HG02623 (cell line): ENCODE data around the gene IQSEC3.
"Not testable (repeated sequence)": the region's sequence is repeated elsewhere in the genome, so short reads cannot be mapped to it uniquely, and the experiment has no call there.

Experiments
- ATAC-seq: cut with Tn5 transposase; IDR thresholded peaks from one replicate; pipeline ENCODE4 v1.9.1; 2021; ENCODE audit warnings: moderate library complexity; ENCODE audit not compliant: unreplicated experiment

Gene IQSEC3

GRCh38 chr12:109872-110271 lies 43.3 kb downstream of the IQSEC3 start:
- ATAC-seq, result no peak

GRCh38 chr12:111699-112493 lies 45.3 kb downstream of the IQSEC3 start:
- no peak for ATAC-seq

GRCh38 chr12:113347-113746 lies 46.8 kb downstream of the IQSEC3 start:
- ATAC-seq, result no peak

- no peak for ATAC-seq
Observed at GRCh38 chr12:114626-115211, 48.2 kb downstream of the IQSEC3 start.

- no peak for ATAC-seq
Observed at GRCh38 chr12:115518-115917, 49.0 kb downstream of the IQSEC3 start.

GRCh38 chr12:115960-116915 lies 49.7 kb downstream of the IQSEC3 start:
- ATAC-seq, result no peak

- no peak for ATAC-seq
Observed at GRCh38 chr12:117311-117710, 50.7 kb downstream of the IQSEC3 start.

- ATAC-seq, result no peak
Observed at GRCh38 chr12:117816-118345, 51.3 kb downstream of the IQSEC3 start.

GRCh38 chr12:118591-118990 lies 52.0 kb downstream of the IQSEC3 start:
- ATAC-seq, result no peak

- ATAC-seq, result no peak
Observed at GRCh38 chr12:120951-121350, 54.4 kb downstream of the IQSEC3 start.

GRCh38 chr12:121647-122046 lies 55.1 kb downstream of the IQSEC3 start:
- no peak for ATAC-seq

- no peak for ATAC-seq
Observed at GRCh38 chr12:125075-125474, 58.5 kb downstream of the IQSEC3 start.

GRCh38 chr12:125566-125965 lies 59.0 kb downstream of the IQSEC3 start:
- no peak for ATAC-seq

GRCh38 chr12:128079-128478 lies 61.5 kb downstream of the IQSEC3 start:
- no peak for ATAC-seq

GRCh38 chr12:129001-129400 lies 62.4 kb downstream of the IQSEC3 start:
- no peak for ATAC-seq

- no peak for ATAC-seq
Observed at GRCh38 chr12:130519-130918, 64.0 kb downstream of the IQSEC3 start.

- no peak for ATAC-seq
Observed at GRCh38 chr12:131008-131407, 64.4 kb downstream of the IQSEC3 start.

- ATAC-seq, result no peak
Observed at GRCh38 chr12:131732-132495, 65.3 kb downstream of the IQSEC3 start.

GRCh38 chr12:133616-134232 lies 67.2 kb downstream of the IQSEC3 start:
- not testable (repeated sequence) for ATAC-seq

- ATAC-seq, result no peak
Observed at GRCh38 chr12:135138-135537, 68.6 kb downstream of the IQSEC3 start.
